Measurements from ENCODE around the gene RAB10.

GRCh38 chr2:26033818-26034636 lies at the start of gene RAB10:
- peak; percentile 28 for TF ChIP-seq EP300 (conservative IDR thresholded peaks at IDR 0.05; ENCODE audit: poor library complexity, severe bottlenecking)
- TF ChIP-seq CTCF (IDR thresholded peaks at IDR 0.05; ENCODE audit: poor library complexity, severe bottlenecking) = no peak
- TF ChIP-seq MXI1 (conservative IDR thresholded peaks at IDR 0.05; ENCODE audit: poor library complexity, severe bottlenecking) = peak; percentile 68
- TF ChIP-seq REST (IDR thresholded peaks at IDR 0.05; ENCODE audit: borderline replicate concordance) = peak; percentile 76
